SU-DHL-6 (cell line): Measurements from ENCODE around the gene EDEM3.

Experiments
- H2AFZ ChIP-seq: fragments of 200-600 bp; sonication (generic); 2 replicates; pipeline ENCODE4 v1.6.1; 2014; ENCODE audit warnings: low read depth, mild to moderate bottlenecking, moderate library complexity, mixed read lengths, antibody characterized with exemption, low read length; ENCODE audit not compliant: severe bottlenecking
- H3F3A ChIP-seq: fragments of 200-600 bp; shearing (Covaris generic); 2 replicates; pipeline ENCODE4 v1.6.0; 2016; ENCODE audit warnings: antibody characterized with exemption, mild to moderate bottlenecking; ENCODE audit not compliant: insufficient read depth
- H3K27ac ChIP-seq: fragments of 200-600 bp; sonication (generic); 2 replicates; pipeline ENCODE4 v1.5.1; 2016; ENCODE audit warnings: low read depth, mild to moderate bottlenecking, low read length, moderate library complexity, mixed read lengths
- H3K27me3 ChIP-seq: fragments of 200-600 bp; sonication (generic), shearing (Covaris generic); 2 replicates; pipeline ENCODE4 v1.6.0; 2014; ENCODE audit warnings: mild to moderate bottlenecking, low read length
- H3K36me3 ChIP-seq: fragments of 200-600 bp; sonication (generic); 2 replicates; pipeline ENCODE4 v1.6.1; 2014; ENCODE audit warnings: mild to moderate bottlenecking, low read length, mixed read lengths
- H3K4me2 ChIP-seq: fragments of 300-600, 200-600 bp; shearing (Covaris generic), sonication (generic); 2 replicates; pipeline ENCODE4 v1.6.0; 2014; ENCODE audit warnings: low read length, low read depth, mild to moderate bottlenecking; ENCODE audit not compliant: poor library complexity, severe bottlenecking
- H3K4me3 ChIP-seq: fragments of 200-600 bp; sonication (generic); 2 replicates; pipeline ENCODE4 v1.5.1; 2014; ENCODE audit warnings: antibody characterized with exemption, low read length, mild to moderate bottlenecking, mixed read lengths; ENCODE audit not compliant: insufficient read depth, poor library complexity, severe bottlenecking
- H3K79me2 ChIP-seq: fragments of 200-600 bp; sonication (generic); 2 replicates; pipeline ENCODE4 v1.6.1; 2014; ENCODE audit warnings: mild to moderate bottlenecking, low read length, moderate library complexity; ENCODE audit not compliant: insufficient read depth
- H3K9ac ChIP-seq: fragments of 200-600 bp; sonication (generic); 2 replicates; pipeline ENCODE4 v1.7.0; 2014; ENCODE audit warnings: mild to moderate bottlenecking, low read length
- H3K9me2 ChIP-seq: fragments of 200-600 bp; sonication (generic); replicated peaks from 2 replicates; pipeline ENCODE4 v1.6.1; 2014; ENCODE audit warnings: low read length; ENCODE audit not compliant: insufficient read depth
- H3K9me3 ChIP-seq: fragments of 200-600 bp; sonication (generic); 2 replicates; pipeline ENCODE4 v1.6.1; 2014; ENCODE audit warnings: low read length, mixed read lengths; ENCODE audit not compliant: insufficient read depth
- H4K20me1 ChIP-seq: fragments of 200-600 bp; sonication (generic); 2 replicates; pipeline ENCODE4 v1.6.1; 2014; ENCODE audit warnings: low read depth, mild to moderate bottlenecking, antibody characterized with exemption, low read length, moderate library complexity, mixed read lengths
- EZH2phosphoT487 ChIP-seq: fragments of 200-600 bp; sonication (generic), shearing (Covaris generic); conservative IDR thresholded peaks from 2 replicates; pipeline ENCODE4 v1.6.1; 2018; ENCODE audit warnings: mild to moderate bottlenecking, antibody characterized with exemption, low read length, moderate library complexity, mixed read lengths
- TF ChIP-seq, protein P1 (sequence below): fragments of 200-600 bp; sonication (generic); IDR thresholded peaks from one replicate; pipeline ENCODE4 v1.5.1; 2017; ENCODE audit warnings: antibody characterized with exemption, mild to moderate bottlenecking, low read length, moderate library complexity; ENCODE audit not compliant: insufficient read depth, poor library complexity, severe bottlenecking

EDEM3 gene

DNA sequence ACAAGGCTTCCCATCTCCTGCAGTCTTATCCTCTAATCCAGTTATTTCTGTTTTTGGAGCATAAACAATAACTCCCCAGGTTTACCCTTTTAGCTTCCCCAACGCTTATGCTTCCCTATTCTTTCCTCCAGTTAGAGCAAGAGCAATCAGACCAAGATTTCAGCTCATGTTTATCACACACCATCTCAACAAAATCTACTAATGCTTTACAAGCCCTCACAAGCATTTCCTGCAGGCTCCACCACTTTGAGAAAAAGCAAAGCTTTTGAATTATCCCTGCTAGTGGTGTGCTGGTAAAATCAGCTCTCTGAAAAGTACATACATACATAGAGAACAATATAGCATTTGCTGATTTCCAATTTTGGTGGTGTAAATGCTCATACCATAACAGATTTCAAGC lies 92.9 kb downstream of the EDEM3 start:
- Histone ChIP-seq H2AFZ (no peak overlapping the region), H3K36me3 (no peaks in the 10 kb centered on the region), H3K27me3 (no peaks in the 10 kb centered on the region), H3K4me2 (no peak overlapping the region), H3K9me2 (no peaks in the 10 kb centered on the region), H3K4me3 (no peak overlapping the region), H4K20me1 (no peaks in the 10 kb centered on the region), H3K9ac (no peak overlapping the region), H3K9me3 (no peaks in the 10 kb centered on the region), H3F3A (no peaks in the 10 kb centered on the region), H3K27ac (no peak overlapping the region), H3K79me2 (no peaks in the 10 kb centered on the region)
- no peak for TF ChIP-seq EZH2phosphoT487
- TF ChIP-seq, protein P1, sequence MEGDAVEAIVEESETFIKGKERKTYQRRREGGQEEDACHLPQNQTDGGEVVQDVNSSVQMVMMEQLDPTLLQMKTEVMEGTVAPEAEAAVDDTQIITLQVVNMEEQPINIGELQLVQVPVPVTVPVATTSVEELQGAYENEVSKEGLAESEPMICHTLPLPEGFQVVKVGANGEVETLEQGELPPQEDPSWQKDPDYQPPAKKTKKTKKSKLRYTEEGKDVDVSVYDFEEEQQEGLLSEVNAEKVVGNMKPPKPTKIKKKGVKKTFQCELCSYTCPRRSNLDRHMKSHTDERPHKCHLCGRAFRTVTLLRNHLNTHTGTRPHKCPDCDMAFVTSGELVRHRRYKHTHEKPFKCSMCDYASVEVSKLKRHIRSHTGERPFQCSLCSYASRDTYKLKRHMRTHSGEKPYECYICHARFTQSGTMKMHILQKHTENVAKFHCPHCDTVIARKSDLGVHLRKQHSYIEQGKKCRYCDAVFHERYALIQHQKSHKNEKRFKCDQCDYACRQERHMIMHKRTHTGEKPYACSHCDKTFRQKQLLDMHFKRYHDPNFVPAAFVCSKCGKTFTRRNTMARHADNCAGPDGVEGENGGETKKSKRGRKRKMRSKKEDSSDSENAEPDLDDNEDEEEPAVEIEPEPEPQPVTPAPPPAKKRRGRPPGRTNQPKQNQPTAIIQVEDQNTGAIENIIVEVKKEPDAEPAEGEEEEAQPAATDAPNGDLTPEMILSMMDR = no peak

DNA sequence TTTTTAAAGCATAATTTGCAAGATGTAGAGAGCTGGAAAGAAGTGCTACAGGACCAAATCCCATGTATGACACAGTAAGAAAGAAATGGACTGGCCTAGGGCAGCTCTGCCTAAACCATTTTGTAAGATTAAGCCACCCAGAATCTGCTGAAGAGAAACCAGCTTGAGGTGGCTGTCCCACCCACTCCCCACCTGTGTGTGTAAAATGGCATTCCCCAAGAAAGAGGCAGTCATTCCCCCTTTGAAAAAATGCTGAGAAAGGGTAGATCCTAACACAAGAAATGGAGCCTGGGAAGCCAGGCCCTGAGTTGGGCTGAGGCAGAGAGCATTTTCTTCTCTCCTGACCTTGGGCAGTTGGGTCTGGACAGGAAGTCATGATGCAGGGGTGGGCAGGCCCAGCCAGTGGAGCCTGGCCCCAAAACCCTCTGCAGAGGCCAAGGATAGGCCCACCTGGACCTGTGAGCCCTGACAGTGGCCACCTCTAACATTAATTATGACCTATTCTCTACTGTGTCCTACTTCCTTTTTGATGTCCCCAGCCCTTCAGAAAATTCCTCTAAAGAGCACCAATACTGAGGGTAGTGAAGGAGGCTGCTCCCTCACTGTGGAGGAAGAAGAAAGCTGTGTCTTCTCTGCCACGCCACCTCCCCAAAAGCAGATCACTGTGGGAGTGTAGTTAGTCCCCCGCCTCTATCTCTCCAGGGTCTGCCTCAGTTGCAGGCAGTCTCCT lies 94.0 kb downstream of the EDEM3 start:
- no peak overlapping the region for H3K4me3 ChIP-seq
- no peak overlapping the region for H3K9ac ChIP-seq
- TF ChIP-seq, protein P1 = no peak
- no peak for TF ChIP-seq EZH2phosphoT487
- no peaks in the 10 kb centered on the region for H4K20me1 ChIP-seq
- H3K9me3 ChIP-seq = no peaks in the 10 kb centered on the region
- no peak overlapping the region for H3K4me2 ChIP-seq
- H3F3A ChIP-seq = no peaks in the 10 kb centered on the region
- no peaks in the 10 kb centered on the region for H3K79me2 ChIP-seq
- H3K9me2 ChIP-seq = no peaks in the 10 kb centered on the region
- no peaks in the 10 kb centered on the region for H3K27me3 ChIP-seq
- no peak overlapping the region for H3K27ac ChIP-seq
- no peak overlapping the region for H2AFZ ChIP-seq
- no peaks in the 10 kb centered on the region for H3K36me3 ChIP-seq

DNA sequence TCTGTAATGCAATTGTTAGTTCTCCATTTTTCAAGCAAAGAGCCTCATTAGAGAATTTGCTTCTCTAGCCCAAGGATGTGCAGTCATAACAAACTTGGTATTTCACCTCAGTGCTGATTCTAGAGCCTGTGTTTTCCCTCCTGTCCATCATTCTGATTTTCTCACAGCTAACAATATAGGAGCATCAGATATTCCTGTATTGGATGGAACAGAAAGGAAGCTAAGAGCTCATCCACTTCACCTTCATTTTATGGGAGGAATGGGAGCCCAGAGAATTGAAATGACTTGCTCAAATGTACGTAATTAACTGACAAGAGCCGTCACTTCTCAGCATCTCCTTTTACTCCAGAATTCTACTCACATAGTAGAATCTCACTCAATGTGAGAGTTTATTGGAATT lies 96.6 kb downstream of the EDEM3 start:
- H3K4me3 ChIP-seq = no peak overlapping the region
- H3K79me2 ChIP-seq = no peaks in the 10 kb centered on the region
- no peak overlapping the region for H3K27ac ChIP-seq
- no peaks in the 10 kb centered on the region for H3K9me2 ChIP-seq
- H3K9me3 ChIP-seq = no peaks in the 10 kb centered on the region
- H3K36me3 ChIP-seq = no peaks in the 10 kb centered on the region
- no peak overlapping the region for H3K4me2 ChIP-seq
- no peaks in the 10 kb centered on the region for H3K27me3 ChIP-seq
- H3F3A ChIP-seq = no peaks in the 10 kb centered on the region
- no peak overlapping the region for H3K9ac ChIP-seq
- H4K20me1 ChIP-seq = no peaks in the 10 kb centered on the region
- TF ChIP-seq, protein P1 = no peak
- no peak for TF ChIP-seq EZH2phosphoT487
- H2AFZ ChIP-seq = no peak overlapping the region
